Endodermal cell (in vitro differentiated cells): ENCODE results near the gene ARNT2. TPM values are rescaled to one million over a fixed set of nuclear protein-coding genes. Genes with fewer than 3 reads are reported as not detected.

Experiments
- DNase-seq: peaks from one replicate; pipeline ENCODE4 v3.0.0-alpha.2; 2017
- H3K27ac ChIP-seq: 2 replicates; pipeline ENCODE4 v1.5.1; 2013; ENCODE audit warnings: mild to moderate bottlenecking, low read depth, low read length, moderate library complexity
- H3K27me3 ChIP-seq: 2 replicates; pipeline ENCODE4 v1.6.1; 2013; ENCODE audit warnings: mild to moderate bottlenecking, low read length, moderate library complexity; ENCODE audit not compliant: insufficient read depth, control insufficient read depth, poor library complexity, severe bottlenecking
- H3K36me3 ChIP-seq: 2 replicates; pipeline ENCODE4 v1.7.0; 2013; ENCODE audit warnings: mild to moderate bottlenecking, low read length, moderate library complexity; ENCODE audit not compliant: control insufficient read depth, insufficient read depth
- H3K4me1 ChIP-seq: one replicate; pipeline ENCODE4 v1.7.0; 2013; ENCODE audit warnings: low read length; ENCODE audit not compliant: control insufficient read depth, insufficient read depth
- H3K4me3 ChIP-seq: 2 replicates; pipeline ENCODE4 v1.5.1; 2013; ENCODE audit warnings: mild to moderate bottlenecking, low read length, moderate library complexity
- H3K9ac ChIP-seq: 2 replicates; pipeline ENCODE4 v1.6.1; 2013; ENCODE audit warnings: mild to moderate bottlenecking, low read length, moderate library complexity; ENCODE audit not compliant: poor library complexity, severe bottlenecking; ENCODE audit errors: extremely low read depth
- H3K9me3 ChIP-seq: 2 replicates; pipeline ENCODE4 v1.6.1; 2013; ENCODE audit warnings: mild to moderate bottlenecking, low read length, moderate library complexity; ENCODE audit not compliant: control insufficient read depth
- H3K27ac Mint-ChIP-seq: 2 replicates; pipeline ENCODE4 v1.8.0; 2020; ENCODE audit warnings: mixed read lengths
- H3K27me3 Mint-ChIP-seq: 2 replicates; pipeline ENCODE4 v1.8.0; 2021; ENCODE audit warnings: mild to moderate bottlenecking, mixed read lengths; ENCODE audit not compliant: insufficient read depth
- H3K36me3 Mint-ChIP-seq: 2 replicates; pipeline ENCODE4 v1.8.0; 2020; ENCODE audit warnings: low read depth, mixed read lengths
- H3K4me1 Mint-ChIP-seq: 2 replicates; pipeline ENCODE4 v1.8.0; 2020; ENCODE audit warnings: mixed read lengths
- H3K4me3 Mint-ChIP-seq: 2 replicates; pipeline ENCODE4 v1.8.0; 2020; ENCODE audit warnings: mild to moderate bottlenecking, moderate library complexity, mixed read lengths
- H3K9me3 Mint-ChIP-seq: 2 replicates; pipeline ENCODE4 v1.8.0; 2020; ENCODE audit warnings: mild to moderate bottlenecking, mixed read lengths
- WGBS, 2 experiments: methylation state at CpG; one replicate each; pipeline versions ENCODE4 v1.1.5 to v1.1.7; 2013; ENCODE audit warnings: missing lambda C conversion rate in 2 of 2, mixed read lengths in 1 of 2; ENCODE audit not compliant: insufficient coverage in 1 of 2, insufficient read length in 1 of 2; 5-methylcytosine and 5-hydroxymethylcytosine counted together
- total RNA-seq, 2 donors: library from RNA; stranded (reverse); fragmentation: NEBNext Ultra II Directional in 1 of 2; extraction: Animal tissue kit (Norgen Biotek cat#: 25700) in 1 of 2; gene quantifications; 2 replicates in 1 of 2; 3 replicates in 1 of 2; pipeline ENCODE4 v1.2.1, GENCODE V29; 2021
- TF ChIP-seq, protein P1 (sequence below): fragments of 200-600 bp; sonication (generic); conservative IDR thresholded peaks from 2 replicates; pipeline ENCODE4 v1.5.0; 2021; ENCODE audit warnings: antibody characterized with exemption, mild to moderate bottlenecking

The ARNT2 gene
- total RNA-seq, 2 donors from 2014 or later = 8.0 to 15.9 TPM

DNA sequence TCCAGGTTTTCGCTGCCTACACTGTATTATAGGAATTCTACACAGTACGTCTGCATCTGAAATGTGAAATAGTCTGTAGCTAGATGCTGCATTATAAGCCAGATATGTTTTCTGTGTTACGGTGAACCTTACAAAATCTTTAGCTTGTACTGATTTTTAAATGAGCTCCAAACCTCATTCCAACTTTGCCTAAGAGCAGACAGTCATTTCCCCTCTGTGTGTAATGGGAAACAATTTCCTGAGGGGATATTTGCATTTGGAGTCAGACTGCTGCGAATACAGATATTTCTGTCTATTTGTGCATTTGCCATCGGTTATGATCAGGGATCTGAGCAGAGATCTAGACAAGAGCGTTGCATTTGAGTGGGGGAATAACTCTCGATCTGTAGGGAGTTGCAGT, 37.5 kb downstream of the ARNT2 start:
- no peak overlapping the region for H3K27ac Mint-ChIP-seq
- peaks cover 9% of the 10 kb centered on the region for H3K4me1 Mint-ChIP-seq
- H3K27me3 Mint-ChIP-seq = no peaks in the 10 kb centered on the region
- 81 to 98% methylated on average over 5 to 7 of the region's 7 CpGs for WGBS, 2 experiments
- no peaks in the 10 kb centered on the region for H3K9me3 Mint-ChIP-seq
- H3K36me3 Mint-ChIP-seq = no peaks in the 10 kb centered on the region
- H3K36me3 ChIP-seq = no peaks in the 10 kb centered on the region
- no peak overlapping the region for H3K27ac ChIP-seq
- H3K4me3 Mint-ChIP-seq = no peak overlapping the region
- H3K4me3 ChIP-seq = no peak overlapping the region
- no peaks in the 10 kb centered on the region for H3K27me3 ChIP-seq
- no peaks in the 10 kb centered on the region for H3K4me1 ChIP-seq
- TF ChIP-seq, protein P1, sequence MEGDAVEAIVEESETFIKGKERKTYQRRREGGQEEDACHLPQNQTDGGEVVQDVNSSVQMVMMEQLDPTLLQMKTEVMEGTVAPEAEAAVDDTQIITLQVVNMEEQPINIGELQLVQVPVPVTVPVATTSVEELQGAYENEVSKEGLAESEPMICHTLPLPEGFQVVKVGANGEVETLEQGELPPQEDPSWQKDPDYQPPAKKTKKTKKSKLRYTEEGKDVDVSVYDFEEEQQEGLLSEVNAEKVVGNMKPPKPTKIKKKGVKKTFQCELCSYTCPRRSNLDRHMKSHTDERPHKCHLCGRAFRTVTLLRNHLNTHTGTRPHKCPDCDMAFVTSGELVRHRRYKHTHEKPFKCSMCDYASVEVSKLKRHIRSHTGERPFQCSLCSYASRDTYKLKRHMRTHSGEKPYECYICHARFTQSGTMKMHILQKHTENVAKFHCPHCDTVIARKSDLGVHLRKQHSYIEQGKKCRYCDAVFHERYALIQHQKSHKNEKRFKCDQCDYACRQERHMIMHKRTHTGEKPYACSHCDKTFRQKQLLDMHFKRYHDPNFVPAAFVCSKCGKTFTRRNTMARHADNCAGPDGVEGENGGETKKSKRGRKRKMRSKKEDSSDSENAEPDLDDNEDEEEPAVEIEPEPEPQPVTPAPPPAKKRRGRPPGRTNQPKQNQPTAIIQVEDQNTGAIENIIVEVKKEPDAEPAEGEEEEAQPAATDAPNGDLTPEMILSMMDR = no peak
- DNase-seq = no peak
- no peak overlapping the region for H3K9ac ChIP-seq
- H3K9me3 ChIP-seq = no peaks in the 10 kb centered on the region

DNA sequence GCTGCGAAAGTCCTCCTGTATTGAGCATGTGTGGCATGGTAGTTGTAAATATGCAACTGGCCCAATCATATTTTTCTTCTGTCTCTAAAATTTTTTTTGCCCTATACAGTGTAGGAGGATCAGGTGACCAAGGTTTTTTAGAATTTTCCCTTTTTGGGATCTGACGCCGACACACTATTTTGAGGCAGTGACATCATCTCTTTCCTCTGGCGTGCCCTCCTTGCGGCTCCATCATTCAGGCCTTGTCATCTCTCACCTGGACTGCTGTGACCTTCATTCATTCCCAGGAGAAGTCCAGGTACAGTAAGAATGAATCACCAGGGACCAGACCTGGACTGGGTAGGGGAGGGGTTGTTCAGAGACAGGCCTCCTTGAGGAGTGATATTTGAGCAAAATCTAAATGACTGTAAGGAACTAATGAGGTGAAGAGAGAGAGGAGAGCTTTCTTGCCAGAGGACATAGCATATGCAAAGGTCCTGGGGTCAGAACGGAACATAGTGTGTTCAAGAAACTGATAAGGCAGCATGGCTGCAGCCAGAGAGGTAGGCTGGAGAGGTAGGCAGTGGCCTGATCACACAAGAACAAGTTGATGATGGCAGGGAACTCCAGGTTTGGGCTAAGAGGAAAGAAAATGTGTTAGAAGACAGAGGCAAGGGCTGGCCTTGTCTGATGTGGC, 38.7 kb downstream of the ARNT2 start:
- no peaks in the 10 kb centered on the region for H3K9me3 Mint-ChIP-seq
- Histone ChIP-seq H3K27me3 (no peaks in the 10 kb centered on the region), H3K4me3 (no peak overlapping the region), H3K27ac (no peak overlapping the region), H3K36me3 (no peaks in the 10 kb centered on the region), H3K9ac (no peak overlapping the region), H3K4me1 (no peaks in the 10 kb centered on the region), H3K9me3 (no peaks in the 10 kb centered on the region)
- H3K4me1 Mint-ChIP-seq = no peaks in the 10 kb centered on the region
- H3K4me3 Mint-ChIP-seq = no peak overlapping the region
- WGBS, 2 experiments = 94 to 95% methylated on average over 5 to 6 of the region's 6 CpGs
- H3K36me3 Mint-ChIP-seq = no peaks in the 10 kb centered on the region
- H3K27ac Mint-ChIP-seq = no peak overlapping the region
- TF ChIP-seq, protein P1 = no peak
- DNase-seq = no peak
- no peaks in the 10 kb centered on the region for H3K27me3 Mint-ChIP-seq

DNA sequence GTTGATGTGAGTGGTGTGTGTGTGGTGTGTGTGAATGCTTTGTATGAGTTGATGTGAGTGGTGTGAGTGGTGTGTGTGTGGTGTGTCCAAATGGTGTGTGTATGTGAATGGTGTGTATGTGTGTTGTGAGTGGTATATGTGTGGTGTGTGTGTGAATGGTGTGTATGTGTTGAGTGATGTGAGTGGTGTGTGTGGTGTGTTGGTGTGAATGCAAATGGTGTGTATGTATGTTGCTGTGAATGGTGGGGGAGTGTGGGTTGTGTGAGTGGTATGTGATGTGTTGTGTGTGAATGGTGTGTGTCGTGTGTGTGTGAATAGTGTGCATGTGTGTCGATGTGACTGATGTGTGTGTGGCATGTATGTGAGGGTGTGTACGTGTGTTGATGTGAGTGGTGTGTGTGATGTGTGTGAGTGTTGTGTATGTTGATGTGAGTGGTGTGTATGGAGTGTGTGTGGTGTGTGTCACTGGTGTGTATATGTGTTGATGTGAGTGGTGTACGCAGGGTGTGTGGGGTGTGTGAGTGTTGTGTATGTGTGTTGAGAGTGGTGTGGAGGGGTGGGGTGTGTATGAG, 40.6 kb downstream of the ARNT2 start:
- no peak overlapping the region for H3K27ac ChIP-seq
- no peak for DNase-seq
- H3K9ac ChIP-seq = no peak overlapping the region
- TF ChIP-seq, protein P1 = no peak
- Mint-ChIP-seq H3K4me1 (no peaks in the 10 kb centered on the region), H3K4me3 (no peak overlapping the region), H3K36me3 (no peaks in the 10 kb centered on the region), H3K27ac (no peak overlapping the region), H3K9me3 (no peaks in the 10 kb centered on the region), H3K27me3 (no peaks in the 10 kb centered on the region)
- H3K4me3 ChIP-seq = no peak overlapping the region
- WGBS, 2 experiments = 86 to 100% methylated on average over 1 to 4 of the region's 4 CpGs
- no peaks in the 10 kb centered on the region for H3K4me1 ChIP-seq
- no peaks in the 10 kb centered on the region for H3K36me3 ChIP-seq
- no peaks in the 10 kb centered on the region for H3K27me3 ChIP-seq
- no peaks in the 10 kb centered on the region for H3K9me3 ChIP-seq
